HG03066 (cell line): ENCODE results near the gene RSPH1.

Experiments used
- ATAC-seq: cut with Tn5 transposase; IDR thresholded peaks from one replicate; pipeline ENCODE4 v1.9.1; 2021; ENCODE audit warnings: low read depth; ENCODE audit not compliant: unreplicated experiment

RSPH1 gene

DNA sequence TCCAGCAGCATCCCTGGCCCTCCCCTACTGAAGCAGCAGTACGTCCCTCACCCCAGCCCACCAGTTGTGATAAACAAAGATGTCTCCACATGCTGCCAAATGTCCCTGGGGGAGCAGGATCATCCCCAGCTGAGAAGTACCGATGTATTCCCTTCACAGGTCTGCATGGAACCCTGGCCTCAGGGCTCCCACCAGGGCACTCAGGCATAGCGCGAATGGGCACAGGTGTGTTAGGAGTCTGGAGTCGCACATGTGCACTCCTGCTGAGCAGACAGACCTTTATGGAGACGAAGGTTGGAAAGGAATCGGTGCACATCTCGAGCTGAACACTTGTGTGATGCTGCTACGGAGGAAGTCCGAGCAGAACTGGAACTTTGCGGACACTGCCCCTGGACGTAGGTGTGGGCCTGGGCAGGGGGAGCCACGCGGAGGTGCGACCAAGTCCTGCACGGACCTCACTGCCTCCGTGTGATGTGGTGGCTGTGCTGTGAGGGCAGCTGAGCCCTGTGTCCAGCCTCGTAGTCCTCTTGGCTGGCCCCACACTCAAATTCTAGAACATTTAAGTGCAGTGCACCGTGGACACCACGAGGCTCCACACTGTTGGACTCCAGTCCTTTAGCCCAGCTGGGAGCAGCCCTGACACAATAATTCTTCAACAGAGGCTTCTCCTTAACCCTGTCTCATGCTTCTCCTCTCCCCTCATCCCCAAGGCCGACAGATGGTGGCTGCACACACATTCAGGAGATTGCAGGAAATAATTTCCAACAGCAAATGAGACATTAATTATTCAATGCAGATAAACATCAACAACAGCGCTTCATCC is 43.4 kb downstream of the RSPH1 start:
- ATAC-seq: no peak

DNA sequence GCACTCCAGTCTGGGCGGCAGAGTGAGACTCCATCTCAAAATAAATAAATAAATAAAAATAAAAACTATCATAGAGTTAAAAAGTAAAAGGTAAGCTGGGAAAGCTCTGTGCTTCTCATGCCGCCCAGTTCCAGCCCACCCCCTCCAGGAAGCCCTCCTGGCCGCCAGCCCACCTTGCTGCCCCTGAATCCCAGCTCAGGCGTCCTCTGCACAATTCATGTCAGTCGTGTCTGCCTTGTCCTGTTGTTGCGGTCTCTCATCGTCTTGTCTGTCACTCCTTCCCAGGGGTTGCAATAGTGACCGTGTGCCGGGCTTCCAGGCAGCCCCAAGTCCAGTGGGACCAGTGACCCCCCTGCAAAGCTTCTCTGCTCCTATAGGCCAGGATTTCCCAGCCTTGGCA is 44.1 kb downstream of the RSPH1 start:
- ATAC-seq: no peak

DNA sequence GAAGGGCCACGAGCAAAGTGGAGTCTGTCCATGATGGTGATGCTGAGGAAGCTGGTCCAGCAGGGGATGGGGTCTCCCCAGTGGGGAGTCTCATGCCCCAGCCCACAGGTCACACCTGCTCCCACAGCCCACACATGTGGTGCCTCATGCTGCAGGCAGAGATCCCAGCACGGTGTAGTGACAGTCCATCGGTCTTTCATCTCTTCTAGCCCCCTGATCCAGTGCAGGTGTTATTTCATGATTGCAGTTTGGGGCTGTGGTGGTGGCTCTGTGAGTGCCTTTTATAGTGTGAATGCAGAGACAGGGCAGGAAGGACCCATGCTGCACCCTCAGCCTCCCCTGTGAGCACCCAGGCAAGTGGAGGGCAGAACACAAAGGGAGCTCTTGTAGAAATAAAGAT is 47.3 kb downstream of the RSPH1 start:
- no peak for ATAC-seq

DNA sequence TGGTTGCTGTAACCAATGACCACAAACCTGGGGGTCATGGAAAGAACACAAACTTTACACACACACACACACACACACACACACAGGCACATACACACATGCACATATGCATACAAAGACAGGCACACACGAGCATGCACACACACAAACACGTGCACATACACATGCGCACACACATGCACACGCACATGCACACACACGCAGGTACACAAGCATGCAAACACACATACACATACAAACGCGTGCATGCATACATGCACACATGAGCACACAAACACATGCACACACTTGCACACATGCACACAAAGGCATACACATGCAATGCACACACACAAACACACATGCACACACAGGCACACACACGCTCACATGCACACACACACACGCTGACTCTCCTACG is 48.3 kb downstream of the RSPH1 start:
- ATAC-seq: no peak

DNA sequence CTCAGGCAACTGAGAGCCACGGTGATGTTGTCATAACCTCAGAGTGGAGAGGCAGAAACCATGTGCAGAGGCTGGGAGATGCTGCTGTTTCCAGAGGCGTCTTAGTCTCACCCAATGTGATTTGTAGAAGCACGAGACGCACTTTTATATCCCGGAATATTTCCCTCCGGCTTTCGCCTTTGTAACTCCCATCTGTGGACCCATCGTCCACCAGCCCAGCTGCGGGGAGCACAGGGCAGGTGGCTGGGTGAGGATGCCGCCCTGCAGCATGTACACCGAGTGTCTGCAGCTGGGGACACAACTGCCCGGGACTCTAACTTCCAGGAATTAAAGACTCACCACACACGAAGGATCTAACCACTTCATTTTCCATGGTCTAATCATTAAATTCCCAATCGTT is 48.8 kb downstream of the RSPH1 start:
- no peak for ATAC-seq

DNA sequence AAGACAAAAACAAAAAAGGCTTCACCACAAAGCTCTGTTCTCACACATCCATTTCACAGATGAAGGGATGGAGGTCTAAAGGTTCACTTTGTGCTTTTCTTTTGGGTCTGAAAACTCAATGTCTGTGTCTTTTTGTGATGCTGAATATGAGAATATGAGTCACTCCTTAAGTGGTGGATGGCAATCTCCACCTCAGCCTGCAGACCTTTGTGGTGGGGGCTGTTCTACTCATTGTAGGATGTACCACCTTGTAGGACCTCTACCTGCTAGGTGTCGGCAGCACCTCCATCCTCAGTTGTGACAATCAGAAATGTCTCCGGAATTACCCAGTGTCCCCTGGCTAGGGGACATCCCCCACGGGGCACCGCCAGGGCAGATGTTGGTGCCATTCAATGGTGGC is 49.5 kb downstream of the RSPH1 start:
- ATAC-seq: no peak

DNA sequence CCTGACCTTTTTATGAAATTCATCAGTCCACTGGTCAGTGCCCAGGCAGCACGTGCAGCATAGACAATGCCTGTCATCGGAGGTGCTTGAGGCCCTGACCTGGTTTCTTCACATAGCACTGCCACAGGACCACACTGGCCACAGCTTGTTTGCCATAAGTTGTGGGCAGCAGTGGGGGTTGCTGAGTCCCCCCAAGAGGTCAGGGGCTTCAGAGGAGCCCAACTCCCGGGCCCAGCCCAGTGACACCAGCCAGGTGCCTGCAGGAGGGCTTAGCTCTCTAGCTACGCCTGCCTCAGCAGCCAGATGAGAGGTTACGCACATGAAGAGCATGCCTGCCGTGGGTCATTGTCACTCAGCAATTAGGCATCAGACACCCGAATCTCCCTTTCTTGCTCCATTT is 50.7 kb downstream of the RSPH1 start:
- no peak for ATAC-seq

DNA sequence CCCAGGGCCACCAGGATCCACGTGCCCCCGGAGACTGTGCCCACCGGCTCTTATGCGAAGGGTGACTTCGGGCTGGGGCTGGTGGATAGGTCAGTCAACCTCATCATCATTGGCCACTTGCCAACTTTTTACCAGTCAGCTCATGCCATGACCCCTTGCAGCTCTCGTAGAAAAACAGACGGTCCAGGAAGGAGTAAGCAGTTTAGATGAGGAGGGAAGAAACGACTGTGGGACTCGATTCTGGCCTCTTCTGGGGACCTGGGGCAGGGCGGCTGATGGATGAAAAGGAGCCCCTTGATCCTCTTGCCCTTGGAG is 51.3 kb downstream of the RSPH1 start:
- ATAC-seq: no peak

DNA sequence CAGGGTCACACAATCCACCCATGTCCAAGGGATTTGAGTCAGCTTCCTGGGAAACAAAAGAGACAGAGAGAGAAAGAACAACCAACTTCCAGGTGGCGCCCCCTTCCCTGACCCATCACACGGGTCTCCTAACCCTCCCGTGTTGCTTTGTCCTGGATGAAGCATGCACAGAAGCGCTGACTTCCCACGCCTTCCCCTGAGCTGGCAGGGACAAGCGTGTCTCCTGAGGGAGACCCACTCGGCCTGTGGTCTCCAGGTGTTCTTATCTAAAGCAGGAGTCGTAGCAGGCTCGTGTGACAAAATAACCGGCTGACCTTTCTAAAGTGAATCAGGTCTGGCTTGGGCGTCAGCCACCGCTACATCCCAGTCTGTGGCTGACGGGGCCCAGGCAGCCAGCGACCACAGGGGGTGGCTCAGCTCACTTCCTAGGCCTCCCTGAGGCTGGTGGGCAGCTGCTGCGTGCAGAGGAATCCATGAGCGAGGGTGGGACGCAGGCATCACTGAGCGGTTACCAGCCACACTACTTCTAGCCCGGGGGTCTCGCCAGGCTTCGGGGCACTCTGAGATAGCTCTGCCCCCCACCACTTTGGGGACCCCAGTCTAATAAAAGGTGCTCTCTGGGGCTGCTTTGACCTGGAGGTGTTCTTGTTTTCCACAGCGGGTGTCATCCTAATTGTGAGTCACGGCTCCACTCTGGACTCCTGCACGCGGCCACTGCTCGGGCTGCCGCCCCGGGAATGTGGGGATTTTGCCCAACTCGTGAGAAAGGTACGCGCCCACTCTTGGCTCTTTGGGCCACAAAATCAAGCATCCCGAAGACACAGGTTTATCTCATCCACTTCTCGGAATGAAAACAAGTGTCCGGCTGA is 51.9 kb downstream of the RSPH1 start:
- no peak for ATAC-seq

DNA sequence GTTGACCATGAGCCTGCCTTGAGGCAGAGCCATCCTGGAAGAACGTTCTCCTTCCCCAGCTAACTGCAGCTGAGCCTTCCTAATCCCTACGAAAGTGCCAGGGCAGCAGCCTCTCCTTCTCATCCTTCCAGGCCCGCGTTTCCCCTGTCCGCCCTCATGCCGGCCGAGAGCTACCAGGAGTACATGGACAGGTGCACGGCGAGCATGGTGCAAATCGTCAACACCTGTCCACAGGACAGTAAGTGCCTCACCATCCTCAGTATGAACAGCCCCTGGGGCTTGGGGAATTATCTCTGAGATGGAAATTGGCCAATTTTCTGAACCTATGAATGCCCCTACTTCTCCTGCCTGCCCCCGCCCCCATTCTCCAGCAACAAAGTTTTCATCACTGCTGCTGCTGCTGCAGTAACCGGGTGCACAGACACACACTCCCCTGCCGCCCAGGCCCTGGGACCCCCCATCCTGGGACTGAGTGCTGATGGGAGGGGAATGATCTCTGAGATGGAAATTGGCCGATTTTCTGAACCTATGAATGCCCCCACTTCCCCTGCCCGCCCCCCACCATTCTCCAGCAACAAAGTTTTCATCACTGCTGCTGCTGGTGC is 52.7 kb downstream of the RSPH1 start:
- no peak for ATAC-seq

DNA sequence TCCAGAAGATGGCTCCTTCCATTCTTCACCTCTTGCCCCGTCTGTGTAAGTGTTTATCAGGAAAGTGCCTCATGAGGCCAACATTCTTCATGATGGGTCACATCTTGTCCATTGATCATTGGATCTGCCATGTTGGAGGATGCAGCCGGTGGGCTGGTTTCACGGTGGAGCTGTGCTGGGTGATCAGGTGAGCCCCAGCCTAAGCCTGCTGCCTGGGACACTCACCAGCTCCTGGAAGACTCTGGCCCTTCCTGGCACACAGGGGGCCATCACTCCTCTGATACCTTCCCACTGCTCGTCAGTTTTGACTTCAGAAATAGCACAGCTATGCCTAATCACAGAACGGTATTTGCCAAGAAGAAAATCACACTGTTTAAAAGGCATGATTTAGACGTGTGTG is 54.1 kb downstream of the RSPH1 start:
- ATAC-seq: no peak

DNA sequence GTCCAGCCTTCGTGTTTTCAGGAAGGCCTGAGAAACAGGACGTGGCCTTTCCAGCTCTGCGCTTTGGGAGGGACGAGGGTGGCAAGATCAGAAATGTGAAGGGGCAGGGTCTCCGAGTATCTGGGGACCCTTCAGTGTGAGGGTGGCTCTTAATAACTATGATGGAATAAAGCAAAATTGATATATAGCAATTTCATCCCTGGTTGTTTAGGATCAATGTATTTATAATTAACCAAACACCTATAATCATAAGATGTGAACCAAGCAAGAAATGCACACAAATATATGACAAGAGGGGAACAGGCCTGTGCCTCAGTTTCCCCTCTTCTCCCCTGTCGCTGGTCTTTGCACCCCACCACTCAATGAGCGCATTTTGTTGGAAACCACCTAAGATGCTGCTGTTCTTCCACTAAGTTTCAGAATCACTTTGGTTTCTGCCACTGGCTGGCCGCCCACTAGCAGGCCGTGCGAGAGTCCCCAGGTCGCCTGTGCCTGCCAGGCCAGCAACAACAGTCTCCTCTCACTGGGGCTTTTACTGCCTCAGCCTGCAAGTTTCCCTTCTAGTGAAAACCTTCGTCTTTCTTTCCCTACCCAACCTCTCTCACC is 55.7 kb downstream of the RSPH1 start:
- peak; percentile 65 for ATAC-seq

DNA sequence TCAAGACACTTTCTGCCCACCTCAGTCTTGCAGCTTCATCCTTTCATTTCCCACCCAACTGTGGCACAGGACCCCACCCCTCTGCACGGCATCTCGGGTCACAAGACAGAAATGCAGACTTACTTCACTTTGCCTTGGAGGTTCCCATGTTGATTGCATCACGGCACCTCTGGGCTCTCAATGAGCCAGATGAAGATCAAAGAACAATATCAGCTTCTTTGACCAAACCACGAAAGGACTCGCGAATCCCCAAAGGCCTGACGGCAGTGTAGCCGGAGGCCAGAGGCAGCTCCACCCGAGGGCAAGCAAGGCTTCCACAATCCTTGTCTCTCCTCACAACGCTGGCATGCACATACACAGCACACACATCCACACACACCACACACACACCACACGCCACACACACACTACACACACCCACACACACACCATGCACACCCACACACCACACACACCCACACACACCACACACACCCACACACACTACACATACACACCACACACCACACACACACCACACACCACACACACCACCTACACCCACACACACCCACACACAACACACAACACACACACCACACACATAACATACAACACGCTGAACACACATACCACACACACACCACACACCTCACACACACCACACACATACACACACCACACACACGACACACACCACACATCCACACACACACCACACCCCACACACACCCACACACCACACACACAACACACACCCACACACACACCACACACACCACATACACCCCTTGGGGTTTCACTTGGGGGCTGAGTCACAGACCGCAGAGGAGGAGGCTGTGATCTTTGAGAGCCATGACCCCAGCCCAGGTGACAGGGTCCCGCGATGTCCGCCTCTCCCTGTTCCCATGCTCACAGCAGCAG is 56.5 kb downstream of the RSPH1 start:
- no peak for ATAC-seq

DNA sequence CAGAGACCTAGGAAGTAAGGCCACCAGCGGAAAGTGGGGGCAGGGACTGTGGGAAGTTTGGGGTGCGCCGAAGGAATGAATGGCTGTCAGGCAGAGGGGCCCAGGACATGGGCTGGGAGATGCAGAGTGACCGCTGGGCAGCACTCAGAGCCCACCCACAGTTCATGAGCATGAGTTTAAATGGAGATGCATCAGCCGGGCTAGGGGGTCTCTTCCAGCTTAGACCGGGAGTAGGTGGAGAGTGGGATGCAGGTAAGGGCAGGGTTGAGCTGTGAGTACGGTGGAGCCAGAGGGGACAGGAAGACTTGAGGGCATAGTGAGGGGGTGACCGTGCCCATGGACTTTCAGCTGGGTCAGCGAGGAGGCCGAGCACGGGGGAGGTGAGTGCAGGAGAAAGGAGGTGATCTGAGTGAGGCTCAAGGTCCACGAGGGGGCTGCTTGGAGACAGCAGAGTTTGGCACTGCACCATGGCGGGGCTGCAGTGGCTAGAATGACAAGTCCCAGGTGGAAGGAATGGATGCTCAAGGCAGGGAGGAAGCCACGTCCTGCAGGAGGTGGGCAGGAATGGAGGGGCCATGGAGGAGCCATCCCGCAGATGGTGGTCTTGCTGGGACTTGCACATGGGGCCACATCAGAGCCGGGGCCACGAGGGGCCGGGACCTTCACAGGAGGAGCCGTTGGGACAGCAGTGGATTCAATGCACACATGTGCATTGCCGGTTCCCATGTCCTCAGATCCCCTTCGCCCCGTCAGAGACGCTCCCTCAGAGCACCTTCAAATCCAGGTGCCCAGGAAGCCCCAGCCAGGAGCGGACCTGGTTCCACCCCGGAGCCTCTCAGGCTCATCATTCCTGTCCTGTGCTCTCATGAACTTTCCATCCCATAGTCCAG is 57.5 kb downstream of the RSPH1 start:
- no peak for ATAC-seq

DNA sequence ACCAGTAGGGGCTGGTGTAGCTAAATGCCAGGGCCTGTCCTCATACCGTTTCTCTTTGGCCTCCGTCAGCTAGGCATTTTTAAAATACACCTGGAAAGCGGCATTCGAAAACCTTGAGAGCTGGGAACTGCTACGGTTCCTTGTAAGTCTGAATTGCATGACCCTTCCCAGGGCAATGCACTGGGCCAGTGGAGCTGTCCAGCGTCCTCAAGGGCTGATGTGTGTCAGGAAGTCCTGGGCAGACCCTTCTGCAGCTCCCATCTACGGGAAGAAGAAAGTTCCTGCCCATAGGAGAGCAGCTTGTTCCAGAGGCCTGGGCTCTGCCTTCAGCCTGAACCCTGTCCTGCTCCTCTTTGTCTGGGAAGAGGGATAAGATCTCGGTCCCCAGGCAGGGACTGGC is 58.2 kb downstream of the RSPH1 start:
- no peak for ATAC-seq

DNA sequence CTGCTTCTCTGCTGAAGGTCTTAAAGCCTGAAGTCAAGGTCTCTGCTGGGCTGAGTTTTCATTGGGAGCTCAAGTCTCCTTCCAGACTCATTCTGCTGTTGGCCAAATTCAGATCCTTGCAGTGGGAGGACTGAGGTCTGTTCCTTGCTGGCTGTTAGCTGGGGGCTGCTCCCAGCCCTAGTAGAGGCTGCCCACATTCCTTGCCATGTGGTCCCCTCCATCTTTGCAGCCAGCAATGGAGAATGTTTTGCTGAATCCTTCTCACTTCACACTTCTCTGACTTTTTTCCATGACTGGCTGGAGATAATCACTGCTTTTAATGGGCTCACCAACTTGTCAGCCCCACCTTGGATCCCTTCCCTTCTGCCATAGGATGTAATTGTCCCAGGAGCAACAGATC is 59.1 kb downstream of the RSPH1 start:
- no peak for ATAC-seq

DNA sequence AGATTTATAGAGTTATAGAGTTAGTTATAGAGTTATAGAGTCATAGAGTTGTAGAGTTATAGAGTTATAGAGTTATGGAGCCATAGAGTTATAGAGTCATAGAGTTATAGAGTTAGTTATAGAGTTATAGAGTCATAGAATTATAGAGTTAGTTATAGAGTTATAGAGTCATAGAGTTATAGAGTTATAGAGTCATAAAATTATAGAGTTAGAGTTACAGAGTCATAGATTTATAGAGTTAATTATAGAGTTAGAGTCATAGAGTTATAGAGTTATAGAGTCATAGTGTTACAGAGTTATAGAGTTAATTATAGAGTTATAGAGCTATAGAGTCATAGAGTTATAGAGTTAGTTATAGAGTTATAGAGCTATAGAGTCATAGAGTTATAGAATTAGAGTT is 60.2 kb downstream of the RSPH1 start:
- no peak for ATAC-seq

DNA sequence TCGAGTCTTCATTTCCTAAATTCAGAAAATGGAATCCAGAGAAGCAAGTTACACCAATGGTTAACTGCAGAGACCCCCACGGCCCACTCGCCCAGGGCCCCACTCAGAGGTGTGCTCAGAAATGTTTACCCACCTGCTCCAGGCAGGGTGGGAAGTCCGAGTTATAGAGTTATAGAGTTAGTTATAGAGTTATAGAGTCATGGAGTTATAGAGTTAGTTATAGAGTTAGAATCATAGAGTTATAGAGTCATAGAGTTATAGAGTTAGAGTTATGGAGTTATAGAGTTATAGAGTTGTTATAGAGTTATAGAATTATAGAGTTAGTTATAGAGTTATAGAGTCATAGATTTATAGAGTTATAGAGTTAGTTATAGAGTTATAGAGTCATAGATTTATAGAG is 60.6 kb downstream of the RSPH1 start:
- ATAC-seq: no peak

DNA sequence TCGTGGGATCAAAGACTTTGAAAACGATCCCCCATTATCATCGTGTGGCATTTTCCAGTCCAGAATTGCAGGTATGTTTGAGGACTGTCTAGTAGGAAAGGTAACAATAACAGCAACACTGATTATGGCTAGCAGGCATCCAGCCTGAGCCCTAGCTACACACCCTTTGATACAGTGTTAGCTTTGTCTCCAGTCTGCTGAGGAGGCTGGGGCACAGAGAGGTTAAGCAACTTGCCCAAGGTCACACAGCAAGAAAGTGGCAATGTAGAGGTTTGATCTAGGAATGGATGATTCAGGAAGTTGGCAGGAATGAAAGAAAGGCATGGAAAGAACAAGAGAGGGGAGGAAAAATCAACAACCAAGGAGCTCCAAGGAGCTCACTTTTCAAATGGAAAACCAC is 61.1 kb downstream of the RSPH1 start:
- no peak for ATAC-seq
